Measurements from ENCODE around the gene UNC13B. TPM values are rescaled to one million over a fixed set of nuclear protein-coding genes. Genes with fewer than 3 reads are reported as not detected.

The UNC13B gene
- polyA plus RNA-seq, 1 experiment = 13.2 TPM

DNA sequence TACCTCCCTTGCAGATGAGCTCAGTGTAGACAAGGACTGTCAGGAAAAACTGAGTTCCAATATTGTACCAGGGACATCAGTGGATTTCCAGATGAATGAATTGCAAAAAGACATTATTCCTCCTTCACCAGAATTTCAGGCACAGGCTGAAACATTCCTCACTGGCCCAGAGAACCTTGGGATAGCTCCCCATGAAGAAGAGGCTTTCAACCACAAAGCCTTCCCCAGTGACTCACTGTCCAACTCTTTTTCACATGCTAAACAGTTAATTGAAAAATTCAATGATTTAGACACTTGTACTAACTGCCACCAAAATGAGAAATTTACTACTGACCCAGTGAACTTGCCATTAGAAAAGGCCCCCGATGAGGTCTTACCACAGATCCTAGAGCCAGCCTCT lies 144.5 kb downstream of the UNC13B start:
- DNase-seq (ENCODE audit: low read depth) = no peak
- Histone ChIP-seq H3K4me3 (ENCODE audit: low read depth, low read length) (no peak overlapping the region), H3K36me3 (ENCODE audit: control insufficient read depth, insufficient read depth, low read length) (no peaks in the 10 kb centered on the region), H3K27me3 (ENCODE audit: control insufficient read depth, insufficient read depth, low read length) (no peaks in the 10 kb centered on the region)
- POLR2A ChIA-PET = no interaction called here
- CTCF ChIA-PET = interaction anchor here (0.6 to 1.1 kb wide), 2 partner anchors 16 to 73 kb away, joined by 3 read pairs; no protein-coding TSS in a partner anchor
- no peak for TF ChIP-seq CTCF (IDR thresholded peaks at IDR 0.05; ENCODE audit: insufficient read depth, low read depth, low read length)

DNA sequence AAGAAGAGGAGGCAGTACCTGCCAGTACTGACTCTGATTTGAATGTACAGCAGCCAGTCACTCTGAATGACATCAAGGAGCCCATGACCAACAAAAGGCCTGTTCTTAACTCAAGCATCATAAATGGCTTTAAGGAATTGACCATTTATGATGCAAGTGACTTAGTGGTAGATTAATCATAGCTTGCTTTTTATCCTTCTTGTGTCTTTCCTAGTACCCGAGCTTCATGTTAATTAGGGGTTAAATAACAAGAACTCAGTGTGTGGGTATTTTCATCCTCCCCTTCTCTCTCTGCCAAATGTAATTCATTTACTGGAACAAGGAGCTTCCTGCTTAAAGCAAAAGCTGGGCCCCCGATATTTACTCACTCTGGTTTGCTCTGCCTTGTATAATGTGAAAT lies 146.5 kb downstream of the UNC13B start:
- POLR2A ChIA-PET = no interaction called here
- no peak for TF ChIP-seq CTCF (IDR thresholded peaks at IDR 0.05; ENCODE audit: insufficient read depth, low read depth, low read length)
- CTCF ChIA-PET = interaction anchor here (0.7 kb wide), 1 partner anchor 77 kb away, joined by 4 read pairs; no protein-coding TSS in a partner anchor
- Histone ChIP-seq H3K4me3 (ENCODE audit: low read depth, low read length) (no peak overlapping the region), H3K27me3 (ENCODE audit: control insufficient read depth, insufficient read depth, low read length) (no peaks in the 10 kb centered on the region), H3K36me3 (ENCODE audit: control insufficient read depth, insufficient read depth, low read length) (no peaks in the 10 kb centered on the region)
- no peak for DNase-seq (ENCODE audit: low read depth)

GRCh38 chr9:35311891-35312639 lies 150.3 kb downstream of the UNC13B start:
- ChIA-PET CTCF (interaction anchor here (1.0 to 1.8 kb wide), 3 partner anchors 13 to 54 kb away, joined by 3 to 4 read pairs (median 4); no protein-coding TSS in a partner anchor), POLR2A (no interaction called here)
- H3K36me3 ChIP-seq (ENCODE audit: control insufficient read depth, insufficient read depth, low read length) = no peaks in the 10 kb centered on the region
- TF ChIP-seq CTCF (IDR thresholded peaks at IDR 0.05; ENCODE audit: insufficient read depth, low read depth, low read length) = no peak
- no peaks in the 10 kb centered on the region for H3K27me3 ChIP-seq (ENCODE audit: control insufficient read depth, insufficient read depth, low read length)
- no peak for DNase-seq (ENCODE audit: low read depth)
- no peak overlapping the region for H3K4me3 ChIP-seq (ENCODE audit: low read depth, low read length)

GRCh38 chr9:35313460-35313859 lies 151.7 kb downstream of the UNC13B start:
- POLR2A ChIA-PET = interaction anchor here (0.7 kb wide), 1 partner anchor 85 kb away, joined by 3 read pairs; no protein-coding TSS in a partner anchor

More at GRCh38 chr9:35313460-35313859, 151.7 kb downstream of the UNC13B start:
- CTCF ChIA-PET = interaction anchor here (1.8 kb wide), 1 partner anchor 15 kb away, joined by 4 read pairs; no protein-coding TSS in a partner anchor
- H3K4me3 ChIP-seq (ENCODE audit: low read depth, low read length) = no peak overlapping the region
- no peaks in the 10 kb centered on the region for H3K27me3 ChIP-seq (ENCODE audit: control insufficient read depth, insufficient read depth, low read length)
- no peak for DNase-seq (ENCODE audit: low read depth)
- no peaks in the 10 kb centered on the region for H3K36me3 ChIP-seq (ENCODE audit: control insufficient read depth, insufficient read depth, low read length)
- TF ChIP-seq CTCF (IDR thresholded peaks at IDR 0.05; ENCODE audit: insufficient read depth, low read depth, low read length) = no peak

Data from BJ (cell line).